Measurements from ENCODE around the gene GANC. TPM values are rescaled to one million over a fixed set of nuclear protein-coding genes. Genes with fewer than 3 reads are reported as not detected.

Gene GANC
- total and polyA plus RNA-seq, 9 of the 15 experiments (the other 6 are each of a cell fraction or from before 2014, with no cell fraction given): 10.9 to 19.0 (median 14.5) TPM

- TF ChIP-seq RNF219 (CRISPR knock-in tag; IDR thresholded peaks at IDR 0.05) (no peak), SMAD2 (IDR thresholded peaks at IDR 0.05; ENCODE audit: low read depth, low read length) (no peak), MEF2A (IDR thresholded peaks at IDR 0.05; ENCODE audit: control insufficient read depth, low read depth, low read length) (no peak), SETDB1 (IDR thresholded peaks at IDR 0.05; ENCODE audit: low read length) (no peak), MXI1 (IDR thresholded peaks at IDR 0.05; ENCODE audit: low read depth, low read length) (no peak), PHTF2 (CRISPR knock-in tag; IDR thresholded peaks at IDR 0.05) (no peak), ZFX (CRISPR knock-in tag; IDR thresholded peaks at IDR 0.05) (no peak), MAFG (tag; conservative IDR thresholded peaks at IDR 0.05) (peak; percentile 73), RB1 (IDR thresholded peaks at IDR 0.05; ENCODE audit: low read depth) (no peak), ZNF316 (IDR thresholded peaks at IDR 0.05) (peak; percentile 72), CBX1 (IDR thresholded peaks at IDR 0.05; ENCODE audit: low read depth) (no peak), ZHX1 (conservative IDR thresholded peaks at IDR 0.05; ENCODE audit: low read length) (no peak), PPARD (CRISPR knock-in tag; IDR thresholded peaks at IDR 0.05) (no peak), NR0B1 (IDR thresholded peaks at IDR 0.05; ENCODE audit: partially characterized antibody) (no peak), U2AF2 (optimal IDR thresholded peaks at IDR 0.05; ENCODE audit: low read depth, low read length) (no peak), ZBTB9 (CRISPR knock-in tag; IDR thresholded peaks at IDR 0.05) (no peak), BRCA1 (IDR thresholded peaks at IDR 0.05) (no peak), BRCA1 (CRISPR knock-in tag; IDR thresholded peaks at IDR 0.05) (no peak), SIX5 (IDR thresholded peaks at IDR 0.05; ENCODE audit: borderline replicate concordance in 1 of 2, insufficient read depth in 1 of 2, low read depth in 1 of 2, low read length in 2 of 2) (no peak), CHD2 (IDR thresholded peaks at IDR 0.05; ENCODE audit: low read depth, low read length) (no peak), ARID3B (CRISPR knock-in tag; IDR thresholded peaks at IDR 0.05; ENCODE audit: borderline replicate concordance) (no peak), NFATC3 (IDR thresholded peaks at IDR 0.05) (no peak)
These were observed 6.3 kb downstream of the GANC start (continued) for GRCh38 chr15:42279234-42279723.
